ENCODE results near the gene HOXB2.
A peak's percentile ranks its signal among the peaks of the same experiment; 100 is the strongest.

The HOXB2 gene

GRCh38 chr17:48545022-48545375 lies at the start of gene HOXB2:
TSS of gene HOXB2 (minus strand) at chr17:48545109. CDS start at chr17:48544911, 198 bp downstream.
- FAIRE-seq (no peak), DNase-seq (ENCODE audit: insufficient read length, low spot score) (peak; percentile 65)

- FAIRE-seq, result peak; percentile 94
Observed at GRCh38 chr17:48593840-48594537, 49.1 kb upstream of the HOXB2 start.

GRCh38 chr17:48593126-48593829 lies 48.4 kb upstream of the HOXB2 start, which contains the start of gene HOXB5:
TSS of gene HOXB5 (minus strand) at chr17:48593779. CDS start at chr17:48593682, 97 bp downstream.
- FAIRE-seq (peak; percentile 28), DNase-seq (ENCODE audit: insufficient read length, low spot score) (no peak)

More at GRCh38 chr17:48593840-48594537, 49.1 kb upstream of the HOXB2 start:
- peak; percentile 86 for DNase-seq (ENCODE audit: insufficient read length, low spot score)

- DNase-seq (ENCODE audit: insufficient read length, low spot score) (no peak), FAIRE-seq (no peak)
Observed at GRCh38 chr17:48592577-48592976, 47.7 kb upstream of the HOXB2 start.

- DNase-seq (ENCODE audit: insufficient read length, low spot score) (no peak), FAIRE-seq (no peak)
Observed at GRCh38 chr17:48592057-48592514, 47.2 kb upstream of the HOXB2 start.

GRCh38 chr17:48591255-48592056 lies 46.5 kb upstream of the HOXB2 start:
- no peak for DNase-seq (ENCODE audit: insufficient read length, low spot score)
- no peak for FAIRE-seq

- FAIRE-seq (no peak), DNase-seq (ENCODE audit: insufficient read length, low spot score) (no peak)
Observed at GRCh38 chr17:48590607-48591161, 45.8 kb upstream of the HOXB2 start.

GRCh38 chr17:48589831-48590606 lies 45.1 kb upstream of the HOXB2 start, which contains the start of gene HOXB3:
TSS of gene HOXB3 (minus strand) at chr17:48590241. CDS start at chr17:48552474, 37,767 bp downstream.
- peak; percentile 28 for FAIRE-seq
- no peak for DNase-seq (ENCODE audit: insufficient read length, low spot score)

- DNase-seq (ENCODE audit: insufficient read length, low spot score), result no peak
- no peak for FAIRE-seq
Observed at GRCh38 chr17:48589060-48589830, 44.3 kb upstream of the HOXB2 start.

GRCh38 chr17:48588528-48588927 lies 43.6 kb upstream of the HOXB2 start:
- FAIRE-seq (no peak), DNase-seq (ENCODE audit: insufficient read length, low spot score) (no peak)

GRCh38 chr17:48588074-48588415 lies 43.1 kb upstream of the HOXB2 start:
- DNase-seq (ENCODE audit: insufficient read length, low spot score) (no peak), FAIRE-seq (no peak)

- DNase-seq (ENCODE audit: insufficient read length, low spot score) (no peak), FAIRE-seq (no peak)
Observed at GRCh38 chr17:48587276-48588073, 42.6 kb upstream of the HOXB2 start.

GRCh38 chr17:48586355-48587258 lies 41.7 kb upstream of the HOXB2 start:
- no peak for FAIRE-seq
- DNase-seq (ENCODE audit: insufficient read length, low spot score), result no peak

GRCh38 chr17:48584223-48584741 lies 39.4 kb upstream of the HOXB2 start:
- DNase-seq (ENCODE audit: insufficient read length, low spot score), result no peak
- no peak for FAIRE-seq

- DNase-seq (ENCODE audit: insufficient read length, low spot score) (no peak), FAIRE-seq (no peak)
Observed at GRCh38 chr17:48583708-48584222, 38.9 kb upstream of the HOXB2 start.

GRCh38 chr17:48582750-48583069 lies 37.8 kb upstream of the HOXB2 start:
- DNase-seq (ENCODE audit: insufficient read length, low spot score), result no peak
- FAIRE-seq, result no peak

All from HTR-8/SVneo (cell line).